NCI-H524 treated with DMSO at 0.1 percent for 48 hours (cell line): Measurements from ENCODE around the gene GABRB3.

Experiments
- DNase-seq: peaks from one replicate; lab custom pipeline; 2025; lab: John Stamatoyannopoulos, UW

GABRB3 gene

GRCh38 chr15:26630857-26631256 is 142.0 kb downstream of the GABRB3 start:
- DNase-seq: no peak

- no peak for DNase-seq
Measured at GRCh38 chr15:26628879-26629529, 143.9 kb downstream of the GABRB3 start.

GRCh38 chr15:26628071-26628470 is 144.8 kb downstream of the GABRB3 start:
- DNase-seq: no peak

GRCh38 chr15:26624128-26624527 is 148.7 kb downstream of the GABRB3 start:
- DNase-seq: no peak

GRCh38 chr15:26623071-26623470 is 149.8 kb downstream of the GABRB3 start:
- no peak for DNase-seq

GRCh38 chr15:26621816-26622215 is 151.1 kb downstream of the GABRB3 start:
- no peak for DNase-seq

- no peak for DNase-seq
Measured at GRCh38 chr15:26620528-26621458, 152.1 kb downstream of the GABRB3 start.

GRCh38 chr15:26615927-26616302 is 157.0 kb downstream of the GABRB3 start:
- no peak for DNase-seq

- no peak for DNase-seq
Measured at GRCh38 chr15:26615188-26615926, 157.5 kb downstream of the GABRB3 start.

GRCh38 chr15:26614734-26615133 is 158.1 kb downstream of the GABRB3 start:
- no peak for DNase-seq

GRCh38 chr15:26598704-26599103 is 174.2 kb downstream of the GABRB3 start:
- no peak for DNase-seq

- DNase-seq: no peak
Measured at GRCh38 chr15:26595611-26596010, 177.3 kb downstream of the GABRB3 start.

GRCh38 chr15:26590676-26591075 is 182.2 kb downstream of the GABRB3 start:
- no peak for DNase-seq

GRCh38 chr15:26582840-26583239 is 190.0 kb downstream of the GABRB3 start:
- DNase-seq: no peak

GRCh38 chr15:26580943-26581342 is 191.9 kb downstream of the GABRB3 start:
- DNase-seq: no peak

- DNase-seq: peak; percentile 87
Measured at GRCh38 chr15:26572602-26573350, 200.1 kb downstream of the GABRB3 start.

GRCh38 chr15:26571346-26571745 is 201.5 kb downstream of the GABRB3 start:
- DNase-seq: no peak

GRCh38 chr15:26565542-26565941 is 207.3 kb downstream of the GABRB3 start:
- DNase-seq: no peak

- no peak for DNase-seq
Measured at GRCh38 chr15:26564361-26564760, 208.5 kb downstream of the GABRB3 start.

- no peak for DNase-seq
Measured at GRCh38 chr15:26562336-26562735, 210.5 kb downstream of the GABRB3 start.

- no peak for DNase-seq
Measured at GRCh38 chr15:26561896-26562295, 211.0 kb downstream of the GABRB3 start.

GRCh38 chr15:26561130-26561529 is 211.7 kb downstream of the GABRB3 start:
- DNase-seq: no peak
